HG02885 (cell line): ENCODE results near the gene IL10RB.
"Not testable (repeated sequence)": the region's sequence is repeated elsewhere in the genome, so short reads cannot be mapped to it uniquely, and the experiment has no call there.

ENCODE experiments used
- ATAC-seq: cut with Tn5 transposase; IDR thresholded peaks from one replicate; pipeline ENCODE4 v1.9.1; 2021; ENCODE audit warnings: mild to moderate bottlenecking; ENCODE audit not compliant: unreplicated experiment, poor library complexity

The IL10RB gene

DNA sequence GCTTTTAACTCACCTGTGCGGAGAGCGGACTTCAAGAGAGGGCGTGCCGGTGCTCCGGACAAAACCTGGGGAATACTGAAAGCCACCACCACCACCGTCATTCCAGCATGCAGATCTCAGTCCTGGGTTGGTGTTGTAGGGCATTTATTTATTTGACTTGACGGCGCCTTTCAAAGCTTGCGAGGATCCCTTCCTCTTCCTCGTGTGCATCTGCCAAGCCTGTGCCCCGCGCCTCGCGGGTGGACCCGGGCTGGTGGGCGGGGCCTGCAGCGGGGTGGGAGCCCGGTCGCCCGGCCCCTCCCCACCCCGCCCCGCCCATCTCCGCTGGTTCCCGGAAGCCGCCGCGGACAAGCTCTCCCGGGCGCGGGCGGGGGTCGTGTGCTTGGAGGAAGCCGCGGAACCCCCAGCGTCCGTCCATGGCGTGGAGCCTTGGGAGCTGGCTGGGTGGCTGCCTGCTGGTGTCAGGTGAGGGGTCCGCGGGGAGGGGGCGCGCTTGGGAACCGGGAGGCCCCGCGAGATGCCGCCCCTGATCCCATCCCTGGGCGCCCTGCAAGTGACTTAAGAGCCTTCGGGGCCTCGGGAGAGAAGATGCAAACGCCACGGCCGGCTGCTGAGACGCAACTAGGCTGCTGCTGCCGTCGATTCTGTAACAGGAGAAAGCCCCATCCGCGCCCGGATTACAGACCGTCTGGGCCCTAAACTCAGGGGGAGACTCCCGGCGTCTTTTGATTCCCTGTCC is at the start of gene IL10RB:
TSS of gene IL10RB (plus strand) at position 318 of the 739 bp plus-strand sequence. CDS start at position 417, 99 bp downstream.
- peak; percentile 60 for ATAC-seq

DNA sequence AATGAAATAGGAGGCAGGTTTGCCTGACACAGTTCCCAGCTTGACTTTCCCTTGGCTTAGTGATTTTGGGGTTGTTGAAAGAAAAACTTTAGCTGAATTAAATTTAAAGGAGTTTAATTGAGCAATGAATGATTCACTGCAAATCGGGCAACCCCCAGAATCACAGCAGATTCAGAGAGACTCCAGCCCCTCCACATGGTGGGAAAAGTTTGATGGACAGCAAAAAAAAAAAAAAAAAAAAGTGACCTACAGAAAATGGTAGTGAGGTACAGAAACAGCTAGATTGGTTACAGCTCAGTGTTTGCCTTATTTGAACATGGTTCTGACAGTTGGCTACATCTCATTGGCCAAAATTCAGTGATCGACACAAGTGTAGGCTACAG is 49.0 kb upstream of the IL10RB start:
- ATAC-seq = no peak

DNA sequence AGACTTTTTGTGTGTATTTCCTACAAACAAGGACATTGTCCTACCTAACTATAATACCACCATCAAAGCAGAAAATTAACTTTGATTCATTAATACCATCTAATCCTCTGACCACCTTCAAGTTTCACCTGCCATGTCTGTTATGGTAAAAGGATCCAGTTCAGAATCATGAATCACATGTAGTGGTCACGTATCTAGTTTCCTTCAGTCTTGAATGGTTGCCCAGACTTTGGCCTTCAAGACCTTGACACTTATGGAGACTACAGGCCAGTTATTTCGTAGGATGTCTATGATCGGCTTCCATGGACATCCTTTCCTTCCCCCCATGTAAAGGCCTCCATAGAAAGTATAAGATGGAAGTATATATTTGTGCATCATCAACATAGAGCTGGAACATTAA is 46.9 kb upstream of the IL10RB start:
- ATAC-seq = no peak

DNA sequence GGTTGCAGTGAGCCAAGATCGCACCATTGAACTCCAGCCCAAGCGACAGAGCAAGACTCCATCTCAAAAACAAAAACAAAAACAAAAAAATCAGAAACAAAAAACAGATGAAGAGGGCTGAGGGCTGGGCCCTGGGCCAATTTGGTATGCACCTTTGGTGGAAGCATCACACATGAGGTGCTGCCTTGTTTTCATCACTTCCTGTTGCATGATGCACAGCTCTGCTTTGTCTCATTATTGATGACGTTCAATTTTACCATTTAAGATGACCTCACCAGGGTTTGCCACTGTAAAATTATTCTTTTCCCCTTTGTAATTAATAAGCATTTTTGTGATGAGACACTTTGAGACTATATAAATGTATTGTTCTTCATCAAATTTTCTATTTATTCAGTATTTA is 46.2 kb upstream of the IL10RB start:
- ATAC-seq = no peak

DNA sequence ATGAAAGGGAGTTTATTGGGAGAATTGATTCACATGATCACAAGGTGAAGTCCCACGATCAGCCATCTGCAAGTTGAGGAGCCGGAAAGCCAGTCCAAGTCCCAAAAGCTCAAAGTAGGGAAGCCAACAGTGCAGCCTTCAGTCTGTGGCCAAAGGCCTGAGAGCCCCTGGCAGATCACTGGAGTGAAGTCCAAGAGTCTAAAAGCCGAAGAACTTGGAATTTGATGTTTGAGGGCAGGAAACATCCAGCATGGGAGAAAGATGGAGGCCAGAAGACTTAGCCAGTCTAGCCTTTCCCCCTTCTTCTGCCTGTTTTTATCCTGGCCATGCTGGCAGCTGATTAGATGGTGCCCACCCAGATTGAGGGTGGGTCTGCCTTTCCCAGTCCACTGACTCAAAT is 40.8 kb upstream of the IL10RB start:
- not testable (repeated sequence) for ATAC-seq

DNA sequence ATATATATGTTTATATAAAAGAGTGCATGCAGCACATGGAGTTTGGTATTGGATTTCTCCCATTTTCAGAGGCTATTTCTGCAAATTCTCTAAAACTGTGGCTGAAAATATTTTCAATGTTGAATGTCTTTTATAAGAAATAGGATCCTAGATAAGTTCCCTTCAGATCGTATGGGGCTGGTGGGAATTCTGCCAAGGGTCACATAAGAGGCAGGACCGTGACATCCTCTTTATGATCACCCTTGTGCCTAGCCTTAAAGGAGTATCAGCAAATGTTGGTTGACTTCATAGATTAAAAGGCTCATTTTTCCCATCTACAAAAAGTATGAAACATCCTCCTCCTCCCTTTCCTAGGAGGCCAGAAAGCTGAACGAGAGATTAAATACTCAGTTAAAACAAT is 37.7 kb upstream of the IL10RB start:
- ATAC-seq = no peak

DNA sequence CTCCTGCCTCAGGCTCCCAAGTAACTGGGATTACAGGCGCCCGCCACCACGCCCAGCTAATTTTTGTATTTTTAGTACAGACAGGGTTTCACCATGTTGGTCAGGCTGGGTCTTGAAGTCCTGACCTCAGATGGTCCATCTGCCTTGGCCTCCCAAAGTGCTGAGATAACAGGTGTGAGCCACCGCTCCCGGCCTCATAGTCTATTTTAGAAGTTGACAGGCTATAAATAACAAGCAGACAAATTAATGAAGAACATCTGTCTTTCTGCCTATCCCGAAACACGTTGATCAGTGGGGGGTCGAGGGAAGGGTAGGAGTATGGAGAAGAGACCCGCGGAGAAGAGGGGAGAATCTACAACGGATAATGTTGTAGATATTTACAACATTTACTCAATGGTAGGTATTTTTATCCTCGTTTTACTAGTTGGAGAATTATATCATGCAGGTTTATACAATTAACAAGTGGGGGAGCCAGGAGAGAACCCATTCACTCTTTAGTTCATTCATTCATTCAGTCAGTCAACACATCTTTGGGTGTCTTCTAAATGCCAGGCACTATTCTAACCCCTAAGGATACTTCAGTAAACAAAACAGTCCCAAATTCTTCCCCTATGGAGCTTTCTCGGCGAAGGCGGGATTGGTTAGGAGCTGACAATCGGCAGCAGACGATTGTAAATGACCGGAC is 36.9 kb upstream of the IL10RB start:
- ATAC-seq = no peak

DNA sequence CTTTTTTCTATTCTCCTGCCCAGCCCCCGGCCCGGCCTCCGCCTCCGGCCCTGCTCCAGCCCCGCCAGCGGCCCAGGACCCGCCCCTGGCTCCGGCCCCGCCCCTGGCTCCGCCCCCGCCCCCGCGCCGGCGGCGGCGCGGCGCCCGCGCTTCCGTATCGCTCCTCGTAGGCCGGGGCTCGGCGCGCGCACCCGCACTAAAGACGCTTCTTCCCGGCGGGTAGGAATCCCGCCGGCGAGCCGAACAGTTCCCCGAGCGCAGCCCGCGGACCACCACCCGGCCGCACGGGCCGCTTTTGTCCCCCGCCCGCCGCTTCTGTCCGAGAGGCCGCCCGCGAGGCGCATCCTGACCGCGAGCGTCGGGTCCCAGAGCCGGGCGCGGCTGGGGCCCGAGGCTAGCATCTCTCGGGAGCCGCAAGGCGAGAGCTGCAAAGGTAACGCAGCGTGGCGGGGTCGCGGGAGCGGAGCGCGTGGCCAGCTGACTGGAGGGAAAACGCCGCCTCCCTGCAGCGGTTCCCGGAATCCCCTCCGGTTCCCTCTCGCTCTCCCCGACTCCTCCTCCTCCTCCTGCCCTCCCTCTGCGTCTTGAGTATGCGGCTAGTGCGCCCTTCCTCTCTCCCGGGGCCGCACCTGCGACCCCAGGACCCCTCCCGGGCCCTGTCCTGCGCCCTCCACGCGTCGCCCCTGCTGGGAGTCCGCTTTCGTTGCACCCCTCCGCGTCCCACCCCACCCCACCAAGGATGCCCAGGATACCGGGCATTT is 36.2 kb upstream of the IL10RB start, which contains the start of gene IFNAR2:
TSS of gene IFNAR2 (plus strand) at position 155 of the 761 bp plus-strand sequence. CDS start 11,985 bp downstream, outside the sequence.
- peak; percentile 87 for ATAC-seq

DNA sequence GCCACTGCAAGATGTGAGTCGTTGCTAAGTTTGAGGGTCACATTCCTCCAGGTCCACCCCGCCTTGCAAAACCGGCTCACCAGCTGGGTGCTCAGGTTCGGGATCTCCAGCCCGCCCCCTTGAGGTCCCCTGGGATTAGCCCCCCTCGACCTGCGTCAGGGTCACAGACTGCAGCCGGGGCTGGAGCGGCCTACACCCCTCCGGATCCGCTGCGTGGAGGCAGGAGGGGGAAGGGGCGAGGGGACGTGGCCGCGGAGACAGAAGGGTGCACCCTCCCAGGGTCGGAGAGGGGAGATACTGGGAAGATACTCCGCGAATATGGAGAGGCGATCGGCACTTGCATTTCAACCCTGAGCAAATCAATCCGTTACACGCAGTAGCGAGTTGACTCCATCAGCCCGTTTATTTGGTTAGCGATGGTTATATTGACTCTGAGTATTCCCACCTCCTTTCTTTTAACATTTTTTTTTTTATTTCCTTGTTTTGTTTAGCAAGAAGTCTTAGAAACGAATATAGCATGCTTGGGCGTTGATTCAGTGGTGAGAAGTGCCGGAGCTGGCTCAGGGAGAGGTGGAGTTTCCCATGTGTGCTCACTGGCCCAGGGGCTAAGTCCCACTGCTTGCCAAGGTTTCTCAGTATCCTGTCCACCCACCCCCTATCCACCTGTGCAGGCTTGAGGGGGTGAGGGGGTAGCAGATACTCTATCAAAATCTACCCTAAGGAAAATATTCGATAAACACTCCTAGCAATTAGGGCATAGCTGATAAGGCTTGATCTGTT is 35.4 kb upstream of the IL10RB start:
- peak; percentile 40 for ATAC-seq

DNA sequence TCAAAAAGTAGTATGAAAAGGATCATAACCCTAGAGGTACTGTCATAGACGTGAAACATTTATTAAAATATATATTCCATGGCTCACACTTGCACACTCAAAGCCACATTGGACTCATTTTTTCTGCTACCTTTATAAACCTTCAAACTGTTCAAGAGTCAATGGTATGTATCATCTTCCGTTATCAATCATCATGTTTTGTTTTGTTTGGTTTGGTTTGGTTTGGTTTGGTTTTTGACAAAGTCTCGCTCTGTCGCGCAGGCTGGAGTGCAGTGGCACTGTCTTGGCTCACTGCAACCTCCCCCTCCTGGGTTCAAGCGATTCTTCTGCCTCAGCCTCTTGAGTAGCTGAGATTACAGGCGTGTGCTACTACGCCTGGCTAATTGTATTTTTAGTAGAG is 34.6 kb upstream of the IL10RB start:
- no peak for ATAC-seq

DNA sequence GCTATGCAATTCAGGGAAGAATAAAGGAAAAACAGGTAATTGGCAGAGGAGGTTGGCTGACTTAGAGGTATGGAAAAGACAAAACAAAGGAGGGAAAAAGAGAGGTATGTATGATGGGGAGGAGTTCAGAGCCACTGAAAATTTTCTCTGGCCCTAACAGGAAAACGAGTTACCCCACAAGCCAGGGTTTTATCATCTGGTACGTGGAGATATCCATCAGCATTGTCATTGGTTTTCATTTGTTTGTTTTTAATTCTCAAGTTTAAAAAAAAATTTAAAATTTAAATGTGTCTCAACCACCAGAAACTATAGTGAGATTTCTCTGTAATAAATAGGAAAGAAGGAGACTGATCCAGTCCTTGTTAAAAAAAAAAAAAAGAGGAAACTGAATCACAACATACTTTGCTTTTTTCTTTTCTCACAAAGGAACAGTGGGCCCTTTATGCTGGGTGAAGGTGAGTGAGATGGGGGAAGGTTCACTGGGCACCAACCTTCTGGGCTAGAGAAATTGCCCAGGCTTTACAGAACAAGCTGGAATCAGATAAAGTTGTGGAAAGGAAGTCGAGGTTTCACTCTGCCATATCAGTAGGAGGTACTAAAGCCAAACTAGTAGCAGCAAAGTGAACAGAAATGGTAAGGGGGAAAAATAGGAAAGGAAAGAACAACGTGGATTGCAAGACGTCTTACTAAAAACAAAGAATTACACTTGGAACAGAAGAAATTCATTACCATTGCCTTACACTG is 33.7 kb upstream of the IL10RB start:
- no peak for ATAC-seq

DNA sequence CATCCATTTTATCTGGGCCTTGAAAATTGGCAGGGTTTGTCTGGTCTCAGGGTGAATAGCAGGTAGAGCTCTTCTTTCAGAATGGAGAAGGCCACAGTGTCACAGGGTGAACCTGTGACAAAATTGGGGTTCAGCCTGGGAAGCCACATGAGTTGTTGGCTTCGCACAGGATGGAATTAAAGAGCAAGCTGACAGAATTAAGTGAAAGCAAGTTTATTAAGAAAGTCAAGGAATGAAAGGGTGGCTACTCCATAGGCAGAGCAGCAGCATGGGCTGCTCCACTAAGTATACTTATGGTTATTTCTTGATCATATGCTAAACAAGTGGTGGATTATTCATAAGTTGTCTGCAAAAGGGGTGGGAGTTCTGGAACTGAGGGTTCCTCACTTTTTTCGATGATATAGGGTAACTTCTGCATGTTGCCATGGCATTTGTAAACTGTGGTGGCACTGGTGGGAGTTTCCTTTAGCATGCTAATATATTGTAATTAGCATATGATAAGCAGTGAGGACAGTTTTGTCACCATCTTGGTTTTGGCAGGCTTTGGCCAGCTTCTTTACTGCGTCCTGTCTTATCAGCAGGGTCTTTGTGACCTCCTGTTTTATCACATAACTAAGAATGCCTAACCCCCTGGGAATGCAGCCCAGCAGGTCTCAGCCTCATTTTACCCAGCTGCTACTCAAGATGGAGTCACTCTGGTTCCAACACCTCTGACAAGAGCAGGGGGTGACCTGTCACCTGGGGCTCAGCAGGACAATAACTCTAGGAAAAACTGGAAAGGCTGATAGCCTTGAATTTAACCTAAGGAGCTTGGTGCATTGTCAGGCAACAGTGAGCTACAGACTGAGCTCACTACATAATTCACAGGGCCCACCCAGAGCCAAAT is 31.3 kb upstream of the IL10RB start:
- ATAC-seq = no peak

DNA sequence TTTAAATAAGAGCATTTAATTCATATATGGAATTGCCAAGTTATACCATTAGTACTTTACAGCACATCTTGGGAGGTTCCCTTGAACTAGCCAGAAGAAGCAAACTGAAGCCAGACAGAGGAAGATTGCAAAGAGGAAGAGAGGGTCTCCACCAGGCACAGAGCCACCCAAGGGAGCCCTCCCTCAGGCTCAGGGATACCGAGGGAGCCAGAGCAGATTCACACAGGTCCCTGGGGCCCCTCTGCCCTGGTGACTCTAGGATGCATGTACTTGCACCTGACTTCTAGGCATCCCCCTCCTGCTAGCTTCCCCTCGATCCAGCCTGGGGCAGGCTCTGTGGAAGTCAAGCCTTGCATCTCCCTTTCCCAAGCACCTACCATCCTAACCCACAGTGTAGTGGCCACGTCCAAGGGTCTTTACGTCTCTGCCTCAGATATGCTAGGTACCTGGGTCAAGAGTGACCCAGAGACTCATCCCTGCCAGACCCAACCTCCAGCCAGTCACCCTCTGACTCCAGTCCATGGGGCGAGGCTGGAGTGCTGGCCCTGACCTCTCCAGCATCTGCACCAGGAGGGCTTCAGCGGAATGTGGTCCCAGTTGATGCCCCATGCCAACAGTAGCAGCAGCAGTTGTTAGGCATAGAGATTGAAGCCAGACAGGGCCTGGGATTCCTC is 30.0 kb upstream of the IL10RB start:
- ATAC-seq = no peak

DNA sequence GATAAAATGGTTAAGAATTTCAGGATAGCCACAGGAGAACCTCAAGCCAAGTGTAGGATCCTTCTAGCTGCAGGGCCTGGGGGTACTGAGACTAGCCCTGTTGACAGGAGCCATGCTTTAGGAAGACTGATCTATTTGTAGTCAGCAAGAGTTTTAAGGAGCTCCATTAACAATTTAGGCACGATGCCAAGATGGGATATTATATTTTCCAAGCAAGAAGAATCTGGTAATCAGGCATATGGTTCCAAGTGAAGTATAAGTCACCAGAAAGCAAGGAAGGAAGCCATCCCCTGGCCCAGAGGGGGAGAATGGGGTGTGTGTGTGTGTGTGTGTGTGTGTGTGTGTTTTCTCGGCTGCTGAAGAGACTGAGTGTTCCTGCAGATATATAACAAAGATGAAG is 29.4 kb upstream of the IL10RB start:
- no peak for ATAC-seq

DNA sequence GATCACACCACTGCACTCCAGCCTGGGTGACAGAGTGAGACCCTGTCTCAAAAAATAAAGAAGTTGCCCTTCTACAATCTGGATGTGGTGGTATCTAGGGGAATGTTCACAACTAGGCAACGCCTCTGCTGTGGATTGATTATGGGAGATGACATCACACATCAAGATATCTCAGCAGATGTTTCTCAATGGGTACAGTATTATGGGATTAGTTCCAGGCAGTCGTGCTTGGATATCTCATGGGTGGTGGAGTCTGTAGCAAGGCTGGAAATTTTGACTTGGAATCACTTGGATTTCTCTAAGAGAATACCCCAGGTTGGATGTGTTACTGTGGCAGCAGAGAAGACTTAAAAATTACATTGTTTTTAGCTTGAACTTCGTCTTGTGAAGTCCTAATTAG is 28.7 kb upstream of the IL10RB start:
- ATAC-seq = no peak

DNA sequence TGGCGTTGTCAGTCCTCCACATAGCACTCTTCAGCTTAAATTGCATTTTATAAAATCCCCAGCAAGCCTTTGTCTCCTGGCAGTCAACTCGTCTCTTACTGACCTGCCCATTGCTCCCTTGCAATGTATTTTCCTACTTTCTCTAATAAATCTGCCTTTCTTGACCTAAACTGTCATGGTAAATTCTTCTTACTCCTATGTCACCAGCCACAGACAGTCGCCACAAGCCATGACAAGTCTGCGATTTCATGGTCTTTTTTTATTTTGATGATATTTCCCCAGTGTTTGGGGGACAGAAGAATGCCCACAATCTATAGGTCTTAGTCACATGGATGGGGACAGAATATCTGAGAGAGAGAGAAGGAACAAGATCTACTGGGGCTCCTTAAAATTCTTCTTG is 28.0 kb upstream of the IL10RB start:
- peak; percentile 26 for ATAC-seq

DNA sequence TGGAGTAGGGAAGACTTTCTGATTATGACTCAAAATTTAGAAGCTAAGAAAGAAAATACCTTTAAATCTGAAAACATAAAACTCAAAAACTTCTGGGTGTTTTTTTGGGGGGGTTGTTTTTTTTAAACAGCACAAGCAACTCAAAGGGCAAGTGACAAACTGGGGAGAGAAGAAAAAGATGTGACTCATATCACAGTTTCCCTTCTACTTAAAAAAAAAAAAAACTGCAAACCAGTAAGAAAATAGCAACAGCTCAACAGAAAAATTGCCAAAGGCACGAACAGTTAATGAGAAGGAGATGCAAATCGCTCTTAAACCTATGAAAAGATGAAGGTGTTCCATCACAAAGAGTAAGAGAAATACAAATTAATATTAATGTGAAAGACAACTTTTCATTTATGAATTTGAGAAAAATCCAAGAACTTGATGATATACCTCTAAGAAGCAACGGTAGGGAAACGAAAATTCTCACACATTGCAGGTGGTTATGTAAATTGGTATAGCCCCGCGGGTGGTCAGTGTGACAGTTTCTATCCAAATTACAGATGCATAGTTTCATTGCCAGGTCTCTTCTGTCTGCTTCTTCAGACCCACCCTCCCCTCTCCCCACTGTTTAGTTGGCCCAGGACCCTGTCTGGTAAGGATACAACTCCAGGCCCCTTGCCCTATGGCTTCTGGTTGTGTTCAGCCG is 27.5 kb upstream of the IL10RB start:
- peak; percentile 76 for ATAC-seq
